Measurements from ENCODE around the gene BABAM2.

BABAM2 gene

DNA sequence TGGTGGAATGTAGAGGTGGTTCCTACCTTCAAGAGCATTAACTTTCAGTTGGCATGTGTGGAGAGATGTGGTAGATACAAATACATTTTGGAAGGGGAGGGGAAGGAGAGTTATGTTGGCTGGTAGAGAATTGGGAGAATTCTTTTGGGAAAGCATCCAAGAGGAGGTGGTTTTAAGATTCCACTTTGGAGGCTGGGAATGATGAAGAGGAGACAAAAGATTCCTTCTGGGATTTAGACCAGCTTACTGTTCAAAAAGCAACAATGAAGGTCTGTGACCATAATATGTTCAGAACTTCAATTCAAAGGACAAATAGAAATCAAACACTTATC is 381.4 kb downstream of the BABAM2 start:
- no peak overlapping the region for H3K4me3 ChIP-seq (ENCODE audit: low read depth, low read length)
- no peaks in the 10 kb centered on the region for H3K9me3 ChIP-seq (ENCODE audit: severe bottlenecking)
- no peak overlapping the region for H3K27ac ChIP-seq
- TF ChIP-seq, protein P1, sequence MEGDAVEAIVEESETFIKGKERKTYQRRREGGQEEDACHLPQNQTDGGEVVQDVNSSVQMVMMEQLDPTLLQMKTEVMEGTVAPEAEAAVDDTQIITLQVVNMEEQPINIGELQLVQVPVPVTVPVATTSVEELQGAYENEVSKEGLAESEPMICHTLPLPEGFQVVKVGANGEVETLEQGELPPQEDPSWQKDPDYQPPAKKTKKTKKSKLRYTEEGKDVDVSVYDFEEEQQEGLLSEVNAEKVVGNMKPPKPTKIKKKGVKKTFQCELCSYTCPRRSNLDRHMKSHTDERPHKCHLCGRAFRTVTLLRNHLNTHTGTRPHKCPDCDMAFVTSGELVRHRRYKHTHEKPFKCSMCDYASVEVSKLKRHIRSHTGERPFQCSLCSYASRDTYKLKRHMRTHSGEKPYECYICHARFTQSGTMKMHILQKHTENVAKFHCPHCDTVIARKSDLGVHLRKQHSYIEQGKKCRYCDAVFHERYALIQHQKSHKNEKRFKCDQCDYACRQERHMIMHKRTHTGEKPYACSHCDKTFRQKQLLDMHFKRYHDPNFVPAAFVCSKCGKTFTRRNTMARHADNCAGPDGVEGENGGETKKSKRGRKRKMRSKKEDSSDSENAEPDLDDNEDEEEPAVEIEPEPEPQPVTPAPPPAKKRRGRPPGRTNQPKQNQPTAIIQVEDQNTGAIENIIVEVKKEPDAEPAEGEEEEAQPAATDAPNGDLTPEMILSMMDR (IDR thresholded peaks at IDR 0.05; ENCODE audit: low read depth, low read length), result no peak
- DNase-seq, result no peak
- H3K27me3 ChIP-seq (ENCODE audit: insufficient read depth, low read depth, severe bottlenecking), result no peaks in the 10 kb centered on the region
- no peaks in the 10 kb centered on the region for H3K36me3 ChIP-seq

DNA sequence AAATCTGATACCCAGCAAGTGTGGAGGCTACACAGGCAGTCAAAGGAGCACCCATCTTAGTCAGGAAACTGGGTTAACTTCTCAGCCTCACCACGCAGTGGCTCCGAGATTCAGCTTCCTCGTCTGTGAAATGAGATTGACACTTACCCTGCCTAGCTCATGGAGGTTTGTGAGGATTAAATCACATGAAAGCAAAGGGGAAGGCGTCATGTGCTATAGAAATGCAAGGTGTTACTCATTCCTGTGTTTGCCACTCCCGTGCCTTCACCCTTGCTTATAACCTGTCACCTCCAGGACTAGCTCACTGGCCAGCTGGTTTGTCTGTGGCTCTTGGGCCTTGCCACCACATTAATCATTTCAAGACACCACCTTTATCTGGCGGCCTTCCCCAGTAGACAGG is 383.2 kb downstream of the BABAM2 start:
- H3K36me3 ChIP-seq, result no peaks in the 10 kb centered on the region
- H3K27me3 ChIP-seq (ENCODE audit: insufficient read depth, low read depth, severe bottlenecking), result no peaks in the 10 kb centered on the region
- DNase-seq, result no peak
- H3K27ac ChIP-seq, result no peak overlapping the region
- TF ChIP-seq, protein P1 (IDR thresholded peaks at IDR 0.05; ENCODE audit: low read depth, low read length), result no peak
- H3K4me3 ChIP-seq (ENCODE audit: low read depth, low read length), result no peak overlapping the region
- no peaks in the 10 kb centered on the region for H3K9me3 ChIP-seq (ENCODE audit: severe bottlenecking)

DNA sequence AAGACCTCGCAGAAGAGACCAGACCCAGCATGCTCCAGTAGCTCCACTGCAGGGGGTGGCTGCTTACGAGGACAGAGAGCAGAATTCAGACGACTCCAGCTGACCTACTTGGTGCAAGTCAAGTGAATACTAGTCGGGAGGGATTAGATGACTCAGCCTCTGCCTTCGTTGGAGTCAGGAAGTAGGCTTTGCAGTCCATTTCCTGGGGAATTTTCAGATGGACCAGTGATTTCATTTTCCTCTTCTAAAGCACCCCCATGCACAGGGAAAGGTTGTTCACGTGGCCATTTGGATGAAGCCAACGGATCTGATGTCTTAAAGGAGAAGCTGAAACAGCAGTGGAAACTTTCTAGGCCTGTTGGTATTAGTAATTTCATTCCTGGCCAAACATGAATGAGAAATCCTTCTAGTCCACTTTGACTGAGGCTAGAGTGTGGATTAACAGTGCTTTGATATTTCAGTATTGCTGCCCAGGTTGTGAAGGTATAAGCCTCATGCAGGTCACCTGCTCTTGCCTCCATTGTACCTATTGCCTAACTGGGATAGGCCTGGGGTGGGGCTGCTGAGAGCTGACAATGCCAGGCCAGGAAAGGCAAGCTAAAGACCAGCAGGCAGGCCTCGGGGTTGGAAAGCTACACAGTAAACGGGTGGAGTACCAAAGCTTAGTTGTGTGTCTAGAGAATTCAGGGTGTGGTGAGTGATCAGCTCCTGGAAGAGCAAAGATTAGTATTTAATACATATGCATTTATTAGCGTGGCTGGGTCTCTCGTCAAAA is 384.6 kb downstream of the BABAM2 start:
- Histone ChIP-seq H3K27ac (no peak overlapping the region), H3K4me3 (ENCODE audit: low read depth, low read length) (no peak overlapping the region), H3K9me3 (ENCODE audit: severe bottlenecking) (no peaks in the 10 kb centered on the region), H3K27me3 (ENCODE audit: insufficient read depth, low read depth, severe bottlenecking) (no peaks in the 10 kb centered on the region), H3K36me3 (no peaks in the 10 kb centered on the region)
- TF ChIP-seq, protein P1 (IDR thresholded peaks at IDR 0.05; ENCODE audit: low read depth, low read length), result no peak
- DNase-seq, result peak; percentile 44

DNA sequence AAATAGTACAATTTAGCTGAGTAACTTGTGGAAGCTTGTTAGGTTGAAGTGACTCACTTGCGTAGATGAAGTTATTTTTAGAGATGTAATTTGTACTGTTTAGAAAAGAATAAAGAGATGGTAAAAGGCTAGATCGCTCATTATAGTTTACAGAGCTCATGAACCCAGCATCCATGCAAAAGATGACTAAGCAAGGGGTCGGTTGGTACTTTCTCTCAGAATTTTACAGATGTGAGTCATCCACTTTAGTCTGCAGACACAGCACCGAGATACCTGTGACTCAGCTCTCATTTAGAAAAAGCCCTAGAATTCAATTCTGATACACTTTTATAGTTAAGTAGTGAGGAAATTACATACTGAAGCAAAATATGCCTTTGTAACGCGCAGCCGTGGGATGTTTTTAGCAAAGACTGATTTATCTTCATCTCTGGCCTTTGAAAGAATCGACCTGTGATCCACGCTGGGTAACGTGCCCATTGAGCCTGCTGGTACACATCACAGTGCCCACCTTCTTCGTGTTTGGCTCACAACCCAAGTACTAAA is 385.6 kb downstream of the BABAM2 start:
- Histone ChIP-seq H3K27ac (no peak overlapping the region), H3K4me3 (ENCODE audit: low read depth, low read length) (no peak overlapping the region), H3K9me3 (ENCODE audit: severe bottlenecking) (no peaks in the 10 kb centered on the region), H3K27me3 (ENCODE audit: insufficient read depth, low read depth, severe bottlenecking) (no peaks in the 10 kb centered on the region), H3K36me3 (no peaks in the 10 kb centered on the region)
- DNase-seq, result no peak
- TF ChIP-seq, protein P1 (IDR thresholded peaks at IDR 0.05; ENCODE audit: low read depth, low read length), result no peak

DNA sequence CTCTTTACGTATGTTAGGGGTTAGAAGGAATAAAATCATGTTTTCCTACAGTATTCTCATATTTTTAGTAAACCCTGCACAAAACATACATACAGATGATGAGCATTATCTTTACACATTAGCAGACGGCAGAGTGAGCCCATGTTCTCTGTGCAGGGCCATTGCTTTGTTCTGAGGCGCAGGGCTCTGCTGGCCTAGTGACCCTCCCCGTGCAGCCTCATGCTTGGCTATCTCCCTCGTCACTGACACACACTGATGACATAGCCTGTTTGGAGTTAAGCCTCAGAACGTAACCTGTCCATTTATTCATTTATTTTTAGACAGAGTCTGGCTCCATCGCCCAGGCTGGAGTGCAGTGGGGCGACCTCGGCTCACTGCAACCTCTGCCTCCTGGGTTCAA is 386.3 kb downstream of the BABAM2 start:
- no peaks in the 10 kb centered on the region for H3K27me3 ChIP-seq (ENCODE audit: insufficient read depth, low read depth, severe bottlenecking)
- H3K36me3 ChIP-seq, result no peaks in the 10 kb centered on the region
- H3K4me3 ChIP-seq (ENCODE audit: low read depth, low read length), result no peak overlapping the region
- no peaks in the 10 kb centered on the region for H3K9me3 ChIP-seq (ENCODE audit: severe bottlenecking)
- TF ChIP-seq, protein P1 (IDR thresholded peaks at IDR 0.05; ENCODE audit: low read depth, low read length), result no peak
- DNase-seq, result no peak
- no peak overlapping the region for H3K27ac ChIP-seq

DNA sequence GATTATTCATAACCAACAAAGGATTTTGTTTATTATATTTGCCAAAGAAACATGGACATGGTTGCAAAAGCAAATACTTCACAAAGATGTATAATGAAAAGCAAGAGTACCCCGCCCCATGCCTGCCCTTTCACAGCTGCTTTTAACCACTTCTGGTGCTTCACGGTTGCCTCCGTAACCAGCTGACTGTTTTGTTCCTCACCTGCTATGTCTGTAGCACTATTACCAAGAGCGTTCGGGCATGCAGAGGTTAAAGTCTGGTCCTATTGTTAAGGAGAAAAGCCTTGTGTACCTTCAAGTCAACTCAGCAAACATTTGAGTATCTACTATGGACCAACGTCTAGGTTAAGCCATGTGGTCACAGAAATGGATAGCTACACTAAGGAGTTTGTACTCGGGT is 386.9 kb downstream of the BABAM2 start:
- Histone ChIP-seq H3K9me3 (ENCODE audit: severe bottlenecking) (no peaks in the 10 kb centered on the region), H3K4me3 (ENCODE audit: low read depth, low read length) (no peak overlapping the region), H3K36me3 (no peaks in the 10 kb centered on the region), H3K27me3 (ENCODE audit: insufficient read depth, low read depth, severe bottlenecking) (no peaks in the 10 kb centered on the region), H3K27ac (no peak overlapping the region)
- TF ChIP-seq, protein P1 (IDR thresholded peaks at IDR 0.05; ENCODE audit: low read depth, low read length), result no peak
- no peak for DNase-seq

Measured in WERI-Rb-1 (cell line).